ENCODE data around the gene DDA1. TPM values are rescaled to one million over a fixed set of nuclear protein-coding genes. Genes with fewer than 3 reads are reported as not detected.

Gene DDA1
- total RNA-seq, 1 donor from 2014 or later: 15.8 TPM

GRCh38 chr19:17370026-17370587 is 60.7 kb downstream of the DDA1 start:
- H3K36me3 ChIP-seq: no peaks in the 10 kb centered on the region
- DNase-seq (ENCODE audit: low spot score in 2 of 2): peak in 1 of 2 donors; percentile 68
- TF ChIP-seq CTCF (IDR thresholded peaks at IDR 0.05): no peak
- H3K9me3 ChIP-seq: no peaks in the 10 kb centered on the region
- intact Hi-C loops (cut with DNase I): no loop called here
- no peaks in the 10 kb centered on the region for H3K4me1 ChIP-seq
- H3K4me3 ChIP-seq: no peak overlapping the region
- H3K27me3 ChIP-seq: no peaks in the 10 kb centered on the region
- H3K27ac ChIP-seq: peak overlapping the region in 1 of 2 donors; percentile 33

Other genes starting within 250 kb of the DDA1 start
- gene HAUS8, start 234.1 kb upstream of the DDA1 start, total RNA-seq: 4.3 TPM
- gene MYO9B, start 233.8 kb upstream of the DDA1 start, total RNA-seq: 182 TPM
- 234 TPM for gene USE1, start 94.2 kb upstream of the DDA1 start, total RNA-seq
- 13.7 TPM for gene OCEL1, start 83.3 kb upstream of the DDA1 start, total RNA-seq
- 181 TPM for gene NR2F6, start 63.6 kb upstream of the DDA1 start, total RNA-seq
- gene USHBP1, start 44.8 kb upstream of the DDA1 start, total RNA-seq: 12.3 TPM
- gene BABAM1, start 42.1 kb upstream of the DDA1 start, total RNA-seq: 85.5 TPM
- gene ANKLE1, start 27.7 kb upstream of the DDA1 start, total RNA-seq: not detected
- 32.2 TPM for gene ABHD8, start 6.1 kb upstream of the DDA1 start, total RNA-seq
- 98.9 TPM for gene MRPL34, start 3.7 kb upstream of the DDA1 start, total RNA-seq
- 34.8 TPM for gene ANO8, start 25.3 kb downstream of the DDA1 start, total RNA-seq
- gene GTPBP3, start 28.0 kb downstream of the DDA1 start, total RNA-seq: 256 TPM
- 378 TPM for gene PLVAP, start 67.8 kb downstream of the DDA1 start, total RNA-seq
- gene CCDC194, start 84.6 kb downstream of the DDA1 start, total RNA-seq: not detected
- 151 TPM for gene BST2, start 96.1 kb downstream of the DDA1 start, total RNA-seq
- 49.6 TPM for gene MVB12A, start 110.5 kb downstream of the DDA1 start, total RNA-seq
- gene TMEM221, start 139.1 kb downstream of the DDA1 start, total RNA-seq: not detected
- not detected for gene NXNL1, start 151.4 kb downstream of the DDA1 start, total RNA-seq
- gene SLC27A1, start 161.0 kb downstream of the DDA1 start, total RNA-seq: 64.9 TPM
- gene PGLS, start 202.1 kb downstream of the DDA1 start, total RNA-seq: 143 TPM
- 95.4 TPM for gene COLGALT1, start 246.1 kb downstream of the DDA1 start, total RNA-seq

Measured in ascending aorta (tissue), 2 donors.